Fibroblast of skin of scalp (primary cell): ENCODE results near the gene PATE4.
A peak's percentile ranks its signal among the peaks of the same experiment; 100 is the strongest.

Experiments used
- DNase-seq: peaks from one replicate; pipeline ENCODE4 v3.0.0-alpha.2; 2013

The PATE4 gene

GRCh38 chr11:125887373-125888324 is 54.5 kb downstream of the PATE4 start, which contains the start of gene HYLS1:
Gene HYLS1 (plus strand): TSS chr11:125887668. CDS start chr11:125899369, 11,701 bp downstream.
- peak; percentile 97 for DNase-seq
